Stimulated activated CD4-positive, alpha-beta T cell treated with anti-CD3 and anti-CD28 coated beads, Interleukin-12 subunit alpha, Interleukin-12 subunit beta, amount 100 ng/mL, for 24 hours (primary cell): ENCODE measurements around the gene TPI1.
"Not testable (repeated sequence)": the region's sequence is repeated elsewhere in the genome, so short reads cannot be mapped to it uniquely, and the experiment has no call there.

Experiments
- DNase-seq, 2 experiments: peaks; one replicate each; pipeline ENCODE4 v3.0.0-alpha.2; 2020; ENCODE audit warnings: low read depth in 2 of 2

Gene TPI1

DNA sequence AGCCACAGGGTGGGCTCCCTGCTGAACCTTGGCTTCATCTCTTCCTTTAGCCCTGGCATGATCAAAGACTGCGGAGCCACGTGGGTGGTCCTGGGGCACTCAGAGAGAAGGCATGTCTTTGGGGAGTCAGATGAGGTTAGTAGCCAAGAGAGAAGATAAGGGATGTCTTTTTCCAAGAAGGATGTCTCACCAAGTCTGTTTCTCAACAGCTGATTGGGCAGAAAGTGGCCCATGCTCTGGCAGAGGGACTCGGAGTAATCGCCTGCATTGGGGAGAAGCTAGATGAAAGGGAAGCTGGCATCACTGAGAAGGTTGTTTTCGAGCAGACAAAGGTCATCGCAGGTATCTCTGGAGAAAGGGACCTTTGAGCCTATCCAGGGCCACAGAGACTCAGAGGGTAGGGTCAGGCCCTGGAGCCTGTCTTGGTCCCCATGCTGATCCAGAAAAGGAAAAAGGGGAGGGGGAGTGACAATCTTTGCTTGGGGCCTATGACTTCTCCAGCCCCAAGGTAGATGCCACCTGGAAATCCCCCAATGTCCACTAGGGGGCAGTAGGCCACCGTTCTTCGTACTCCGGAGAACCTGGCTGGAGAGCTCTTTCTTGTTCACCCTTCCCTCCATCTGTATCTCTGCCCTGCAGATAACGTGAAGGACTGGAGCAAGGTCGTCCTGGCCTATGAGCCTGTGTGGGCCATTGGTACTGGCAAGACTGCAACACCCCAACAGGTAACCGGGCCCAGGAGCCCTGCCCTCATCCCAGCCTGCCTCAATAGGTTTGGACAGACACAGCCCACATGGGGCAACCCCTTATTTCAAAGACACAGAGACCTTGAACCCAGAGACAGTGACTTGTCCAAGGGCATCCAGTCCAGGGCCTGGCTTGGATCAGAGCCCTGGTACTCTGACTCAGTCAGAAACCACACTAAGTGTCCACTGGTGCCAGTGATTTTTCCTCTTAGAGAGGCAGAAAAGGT lies 2.0 kb downstream of the TPI1 start:
- DNase-seq, result peak; percentile 60 to 79

DNA sequence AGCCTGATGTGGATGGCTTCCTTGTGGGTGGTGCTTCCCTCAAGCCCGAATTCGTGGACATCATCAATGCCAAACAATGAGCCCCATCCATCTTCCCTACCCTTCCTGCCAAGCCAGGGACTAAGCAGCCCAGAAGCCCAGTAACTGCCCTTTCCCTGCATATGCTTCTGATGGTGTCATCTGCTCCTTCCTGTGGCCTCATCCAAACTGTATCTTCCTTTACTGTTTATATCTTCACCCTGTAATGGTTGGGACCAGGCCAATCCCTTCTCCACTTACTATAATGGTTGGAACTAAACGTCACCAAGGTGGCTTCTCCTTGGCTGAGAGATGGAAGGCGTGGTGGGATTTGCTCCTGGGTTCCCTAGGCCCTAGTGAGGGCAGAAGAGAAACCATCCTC lies 3.0 kb downstream of the TPI1 start:
- not testable (repeated sequence) for DNase-seq

GRCh38 chr12:6871052-6871957 lies 4.0 kb downstream of the TPI1 start:
- peak in 1 of 2 experiments; percentile 43 for DNase-seq

GRCh38 chr12:6872073-6873048 lies 5.0 kb downstream of the TPI1 start:
- DNase-seq, result peak; percentile 67 to 84

DNA sequence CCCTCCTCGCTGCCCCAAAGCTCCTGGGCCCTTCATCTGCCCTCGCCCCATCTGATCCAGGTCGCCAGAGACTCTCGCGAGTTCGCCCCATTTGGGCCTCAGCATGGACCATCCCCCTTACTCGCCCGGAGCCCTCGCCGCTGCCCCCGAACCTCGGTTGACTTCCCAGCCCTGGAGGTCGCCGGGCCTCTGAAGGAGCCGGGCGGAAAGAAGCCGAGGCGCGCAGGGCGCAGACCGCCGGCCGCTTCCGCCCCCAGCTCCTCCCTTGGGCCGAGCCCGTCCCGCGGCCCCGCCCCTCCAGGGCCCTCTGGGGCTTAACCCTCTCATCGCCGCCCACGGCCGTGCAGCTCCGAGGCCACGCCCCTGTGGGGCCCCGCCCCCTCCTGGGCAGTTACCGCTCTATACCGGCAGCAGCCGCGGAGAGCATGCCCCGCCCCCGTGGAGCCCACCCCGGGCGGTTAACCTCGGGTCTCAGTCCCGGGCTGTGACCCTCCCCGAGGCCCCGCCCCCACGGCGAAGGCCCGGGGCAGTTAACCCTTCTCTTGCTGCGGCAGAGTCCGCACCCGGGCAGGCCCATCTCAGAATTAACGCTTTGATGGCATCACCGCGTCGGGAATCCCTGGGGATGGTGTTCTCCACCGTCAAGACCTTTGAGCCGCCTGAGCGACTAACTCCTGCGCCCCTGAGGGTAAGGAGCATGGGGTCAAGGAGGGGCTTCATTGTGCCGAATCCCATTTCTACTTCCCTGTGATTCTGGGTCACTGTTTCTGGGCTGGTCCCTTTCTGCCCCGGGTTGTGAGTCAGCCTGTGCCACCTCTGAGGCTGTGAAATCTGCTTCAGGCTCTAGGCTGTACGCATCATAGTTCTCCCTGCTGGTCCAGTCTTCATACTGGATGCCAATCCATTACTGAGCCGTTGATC lies 6.0 kb downstream of the TPI1 start, which contains the start of gene SPSB2:
Gene SPSB2 (minus strand): TSS at position 210 of the 921 bp plus-strand sequence. CDS start 402 bp downstream, outside the sequence.
- DNase-seq, result peak; percentile 95 to 99

GRCh38 chr12:6874015-6874368 lies 6.7 kb downstream of the TPI1 start:
- not testable (repeated sequence) for DNase-seq

GRCh38 chr12:6879824-6880223 lies 12.5 kb downstream of the TPI1 start:
- DNase-seq, result not testable (repeated sequence)

- no peak for DNase-seq
These were observed 15.9 kb downstream of the TPI1 start for GRCh38 chr12:6883252-6883651.

DNA sequence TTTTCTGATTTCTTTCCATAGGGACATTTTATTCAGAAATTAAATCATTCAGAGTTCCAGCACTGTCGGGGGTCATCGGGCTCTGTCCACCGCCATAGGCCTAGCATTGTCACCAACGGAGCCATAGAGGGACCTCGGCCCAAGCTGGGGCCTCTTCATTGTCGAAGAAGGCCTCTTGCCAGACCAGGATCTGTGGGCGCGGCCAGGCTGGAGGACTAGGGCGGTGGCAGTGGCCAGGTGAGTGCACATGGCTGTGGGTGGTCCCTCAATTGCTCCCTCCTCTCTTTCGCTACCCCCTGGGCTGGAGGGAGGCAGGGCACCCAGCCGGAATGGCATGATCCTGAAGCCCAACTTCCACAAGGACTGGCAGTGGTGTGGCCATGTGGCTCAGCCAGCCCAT lies 16.4 kb downstream of the TPI1 start:
- DNase-seq, result no peak

DNA sequence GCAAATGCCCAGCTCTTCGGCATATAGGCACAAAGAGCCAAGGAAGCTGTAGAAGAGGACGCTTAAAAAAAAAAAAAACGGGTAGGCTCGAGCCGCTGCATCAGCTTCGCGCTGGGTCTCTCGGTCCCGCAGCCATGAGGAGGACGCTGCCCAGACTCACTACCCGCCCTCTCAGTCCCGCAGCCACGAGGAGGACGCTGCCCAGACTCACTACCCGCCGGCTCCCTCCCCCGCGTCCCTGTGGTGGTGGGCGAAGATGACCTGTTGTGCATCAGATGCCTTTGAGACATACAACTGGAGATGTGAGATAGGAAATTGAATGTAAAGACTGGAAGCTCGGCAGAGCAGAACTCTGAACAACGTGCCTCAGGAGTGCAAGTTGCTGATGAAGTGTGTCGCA lies 17.2 kb downstream of the TPI1 start:
- DNase-seq, result no peak

DNA sequence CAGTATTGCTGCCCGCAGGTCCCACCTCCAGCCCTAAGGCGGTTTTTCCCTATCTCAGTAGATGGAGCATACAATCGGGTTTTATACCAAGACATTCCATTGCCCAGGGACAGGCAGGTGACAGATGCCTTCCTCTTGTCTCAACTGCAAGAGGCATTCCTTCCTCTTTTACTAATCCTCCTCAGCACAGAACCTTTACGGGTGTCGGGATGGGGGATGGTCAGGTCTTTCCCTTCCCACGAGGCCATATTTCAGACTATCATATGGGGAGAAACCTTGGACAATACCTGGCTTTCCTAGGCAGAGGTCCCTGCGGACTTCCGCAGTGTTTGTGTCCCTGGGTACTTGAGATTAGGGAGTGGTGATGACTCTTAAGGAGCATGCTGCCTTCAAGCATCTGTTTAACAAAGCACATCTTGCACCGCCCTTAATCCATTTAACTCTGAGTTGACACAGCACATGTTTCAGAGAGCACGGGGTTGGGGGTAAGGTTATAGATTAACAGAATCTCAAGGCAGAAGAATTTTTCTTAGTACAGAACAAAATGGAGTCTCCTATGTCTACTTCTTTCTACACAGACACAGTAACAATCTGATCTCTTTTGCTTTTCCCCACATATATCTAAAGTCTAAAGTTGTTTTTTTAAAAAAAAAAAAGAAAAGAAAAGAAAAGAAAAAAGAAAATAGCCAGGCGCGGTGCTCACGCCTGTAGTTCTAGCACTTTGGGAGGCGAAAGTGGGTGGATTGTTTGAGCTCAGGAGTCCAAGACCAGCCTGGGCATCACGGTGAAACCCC lies 19.1 kb downstream of the TPI1 start:
- not testable (repeated sequence) for DNase-seq

- DNase-seq, result no peak
These were observed 20.1 kb downstream of the TPI1 start for GRCh38 chr12:6887460-6887859.

DNA sequence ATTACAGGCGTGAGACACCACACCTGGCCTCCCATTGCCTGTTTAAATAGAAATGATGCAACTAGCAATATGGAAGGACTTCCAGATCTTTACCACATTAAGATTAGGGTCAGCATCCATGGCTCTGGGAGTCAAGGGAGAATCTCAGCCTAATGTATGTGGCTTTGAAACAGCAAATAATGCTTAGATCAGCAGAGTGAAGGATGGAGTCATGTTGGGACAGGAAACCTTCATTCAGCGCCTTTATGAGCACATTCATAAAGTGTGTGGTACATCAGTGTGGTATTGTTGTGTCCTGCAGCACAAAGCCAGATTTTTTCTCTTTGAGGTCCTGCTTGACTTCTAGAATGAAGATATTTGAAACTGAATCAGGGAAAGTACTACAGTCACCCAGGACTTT lies 21.0 kb downstream of the TPI1 start:
- DNase-seq, result no peak

GRCh38 chr12:6888794-6889193 lies 21.5 kb downstream of the TPI1 start:
- not testable (repeated sequence) for DNase-seq

DNA sequence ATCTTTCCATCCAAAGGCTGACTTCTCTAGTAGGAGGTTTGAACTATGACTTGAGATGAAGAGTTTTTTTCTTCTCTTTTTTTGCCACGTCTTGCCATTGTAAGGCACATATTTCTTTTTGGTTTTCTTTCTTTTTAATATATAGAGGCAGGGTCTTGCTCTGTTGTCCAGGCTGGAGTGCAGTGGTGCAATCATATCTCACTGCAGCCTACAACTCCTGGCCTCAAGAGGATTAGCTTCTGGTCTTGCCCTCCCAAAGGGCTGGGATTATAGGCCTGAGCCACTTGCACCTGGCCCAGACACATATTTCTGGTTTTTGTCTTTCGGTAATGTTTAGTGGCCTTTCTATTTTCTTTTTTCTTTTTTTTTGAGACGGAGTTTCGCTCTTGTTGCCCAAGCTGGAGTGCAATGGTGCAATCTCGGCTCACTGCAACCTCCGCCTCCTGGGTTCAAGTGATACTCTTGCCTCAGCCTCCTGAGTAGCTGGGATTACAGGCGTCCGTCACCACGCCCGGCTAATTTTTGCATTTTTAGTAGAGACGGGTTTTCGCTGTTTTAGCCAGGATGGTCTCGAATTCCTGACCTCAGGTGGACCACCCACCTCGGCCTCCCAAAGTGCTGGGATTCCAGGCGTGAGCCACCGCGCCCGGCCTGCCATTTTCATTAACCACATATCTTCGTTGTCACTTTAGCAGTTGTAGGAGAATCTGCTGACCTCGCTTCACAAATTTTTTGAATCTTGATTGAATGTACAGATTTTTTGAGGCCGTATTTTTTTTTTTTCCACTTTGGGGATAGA lies 22.6 kb downstream of the TPI1 start:
- not testable (repeated sequence) for DNase-seq

DNA sequence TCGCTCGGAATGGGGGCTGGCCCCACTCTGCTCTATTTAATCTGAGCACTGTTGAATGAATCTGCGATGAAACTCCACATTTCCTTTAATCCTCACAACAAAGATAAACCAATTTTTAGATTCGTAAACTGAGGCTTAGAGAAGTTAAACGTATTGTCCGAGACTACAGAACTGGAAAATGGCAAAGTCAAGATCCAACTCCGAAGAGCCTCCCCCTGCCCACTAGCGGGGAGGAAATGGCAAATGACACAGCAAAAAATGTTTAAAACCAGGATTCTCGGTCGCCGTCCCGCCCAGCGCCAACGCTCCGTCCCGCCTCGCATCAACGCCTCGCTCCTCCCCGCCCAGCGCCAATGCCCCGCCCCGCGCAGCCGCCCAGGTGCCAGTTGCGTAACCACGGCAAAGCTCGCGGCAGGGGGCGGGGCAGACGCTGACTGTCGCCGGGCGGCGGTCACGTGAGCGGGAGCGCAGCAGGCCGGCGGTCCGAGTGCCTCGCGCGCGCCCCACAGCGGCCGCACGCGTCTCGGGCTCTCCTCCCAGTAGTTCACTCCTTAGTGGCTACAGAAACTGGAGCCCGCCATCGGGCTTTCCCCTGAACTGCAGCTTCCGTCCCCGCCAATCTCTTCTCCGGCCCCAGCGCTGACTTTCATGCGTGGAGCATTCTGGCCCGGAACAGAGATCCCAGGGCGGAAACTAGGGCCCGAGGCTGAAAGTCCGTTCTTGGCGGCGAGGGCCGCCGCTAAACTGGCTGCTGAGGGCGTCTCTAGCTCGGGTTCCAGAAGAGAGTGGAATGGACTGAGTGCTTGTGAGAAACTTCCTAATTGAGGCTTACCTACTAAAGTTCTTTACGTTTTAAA lies 23.7 kb downstream of the TPI1 start:
- DNase-seq, result peak; percentile 96 to 98

DNA sequence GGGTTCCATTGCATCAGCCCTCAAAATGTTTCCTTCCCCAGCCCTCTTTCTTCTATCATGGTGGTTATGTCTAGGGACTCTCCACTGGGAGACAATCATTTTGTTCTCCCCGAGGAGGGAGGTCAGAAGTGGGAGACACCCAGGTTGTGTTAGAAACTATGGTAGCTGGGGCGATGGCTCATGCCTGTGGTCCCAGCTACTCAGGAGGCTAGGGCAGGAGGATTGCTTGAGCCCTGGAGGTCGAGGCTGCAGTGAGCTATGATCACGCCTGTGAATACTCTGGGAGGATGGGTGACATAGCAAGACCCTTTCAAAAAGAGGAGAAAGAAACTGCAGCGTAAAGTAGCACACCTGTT lies 24.3 kb downstream of the TPI1 start:
- no peak for DNase-seq
